ENCODE data around the gene ATP9B. TPM values are rescaled to one million over a fixed set of nuclear protein-coding genes. Genes with fewer than 3 reads are reported as not detected.

ATP9B gene
- total and polyA plus RNA-seq, 4 donors: 7.1 to 31.4 (median 15.5) TPM

DNA sequence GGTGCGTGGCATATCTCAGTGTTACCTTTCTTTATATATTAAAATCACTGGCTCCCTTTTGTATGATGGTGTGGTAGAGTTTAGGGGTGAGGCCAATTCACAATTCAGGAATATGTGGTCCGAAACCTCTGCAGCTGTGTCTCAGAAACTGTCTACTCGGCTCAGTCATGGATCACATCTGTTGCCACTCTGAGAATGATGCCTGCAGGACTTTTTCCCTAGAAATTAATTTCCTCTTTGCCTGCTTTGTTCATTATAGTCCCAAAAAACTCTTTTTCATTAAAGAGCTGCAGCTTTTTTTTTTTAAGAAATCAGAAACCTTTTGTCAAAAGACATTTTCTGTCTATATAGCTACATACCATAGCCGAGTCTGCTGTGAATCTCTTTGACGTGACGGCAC lies 221.7 kb downstream of the ATP9B start:
- H3K9me3 ChIP-seq (ENCODE audit: control insufficient read depth in 4 of 4, low read length in 3 of 4): no peaks in the 10 kb centered on the region
- H3K4me3 ChIP-seq (ENCODE audit: low read depth in 1 of 3, low read length in 3 of 3): no peak overlapping the region
- H3K9ac ChIP-seq (ENCODE audit: low read depth in 1 of 2, low read length in 2 of 2): no peak overlapping the region
- no peaks in the 10 kb centered on the region for H3K27me3 ChIP-seq (ENCODE audit: control insufficient read depth in 4 of 4, insufficient read depth in 4 of 4, low read length in 3 of 4)
- no peaks in the 10 kb centered on the region for H3K4me1 ChIP-seq (ENCODE audit: control insufficient read depth in 4 of 4, insufficient read depth in 4 of 4, low read length in 3 of 4)
- TF ChIP-seq JUND (IDR thresholded peaks at IDR 0.05) (no peak), RAD21 (IDR thresholded peaks at IDR 0.05) (no peak), EGR1 (IDR thresholded peaks at IDR 0.05; ENCODE audit: low read depth in 2 of 2) (no peak), SP1 (IDR thresholded peaks at IDR 0.05) (no peak), FOXA2 (IDR thresholded peaks at IDR 0.05) (no peak), NR2F2 (IDR thresholded peaks at IDR 0.05) (no peak), YY1 (IDR thresholded peaks at IDR 0.05) (no peak), RXRA (IDR thresholded peaks at IDR 0.05) (no peak), FOXA1 (IDR thresholded peaks at IDR 0.05) (no peak)
- TF ChIP-seq, protein P1, sequence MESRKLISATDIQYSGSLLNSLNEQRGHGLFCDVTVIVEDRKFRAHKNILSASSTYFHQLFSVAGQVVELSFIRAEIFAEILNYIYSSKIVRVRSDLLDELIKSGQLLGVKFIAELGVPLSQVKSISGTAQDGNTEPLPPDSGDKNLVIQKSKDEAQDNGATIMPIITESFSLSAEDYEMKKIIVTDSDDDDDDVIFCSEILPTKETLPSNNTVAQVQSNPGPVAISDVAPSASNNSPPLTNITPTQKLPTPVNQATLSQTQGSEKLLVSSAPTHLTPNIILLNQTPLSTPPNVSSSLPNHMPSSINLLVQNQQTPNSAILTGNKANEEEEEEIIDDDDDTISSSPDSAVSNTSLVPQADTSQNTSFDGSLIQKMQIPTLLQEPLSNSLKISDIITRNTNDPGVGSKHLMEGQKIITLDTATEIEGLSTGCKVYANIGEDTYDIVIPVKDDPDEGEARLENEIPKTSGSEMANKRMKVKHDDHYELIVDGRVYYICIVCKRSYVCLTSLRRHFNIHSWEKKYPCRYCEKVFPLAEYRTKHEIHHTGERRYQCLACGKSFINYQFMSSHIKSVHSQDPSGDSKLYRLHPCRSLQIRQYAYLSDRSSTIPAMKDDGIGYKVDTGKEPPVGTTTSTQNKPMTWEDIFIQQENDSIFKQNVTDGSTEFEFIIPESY (IDR thresholded peaks at IDR 0.05): no peak
- TF ChIP-seq, protein P2, sequence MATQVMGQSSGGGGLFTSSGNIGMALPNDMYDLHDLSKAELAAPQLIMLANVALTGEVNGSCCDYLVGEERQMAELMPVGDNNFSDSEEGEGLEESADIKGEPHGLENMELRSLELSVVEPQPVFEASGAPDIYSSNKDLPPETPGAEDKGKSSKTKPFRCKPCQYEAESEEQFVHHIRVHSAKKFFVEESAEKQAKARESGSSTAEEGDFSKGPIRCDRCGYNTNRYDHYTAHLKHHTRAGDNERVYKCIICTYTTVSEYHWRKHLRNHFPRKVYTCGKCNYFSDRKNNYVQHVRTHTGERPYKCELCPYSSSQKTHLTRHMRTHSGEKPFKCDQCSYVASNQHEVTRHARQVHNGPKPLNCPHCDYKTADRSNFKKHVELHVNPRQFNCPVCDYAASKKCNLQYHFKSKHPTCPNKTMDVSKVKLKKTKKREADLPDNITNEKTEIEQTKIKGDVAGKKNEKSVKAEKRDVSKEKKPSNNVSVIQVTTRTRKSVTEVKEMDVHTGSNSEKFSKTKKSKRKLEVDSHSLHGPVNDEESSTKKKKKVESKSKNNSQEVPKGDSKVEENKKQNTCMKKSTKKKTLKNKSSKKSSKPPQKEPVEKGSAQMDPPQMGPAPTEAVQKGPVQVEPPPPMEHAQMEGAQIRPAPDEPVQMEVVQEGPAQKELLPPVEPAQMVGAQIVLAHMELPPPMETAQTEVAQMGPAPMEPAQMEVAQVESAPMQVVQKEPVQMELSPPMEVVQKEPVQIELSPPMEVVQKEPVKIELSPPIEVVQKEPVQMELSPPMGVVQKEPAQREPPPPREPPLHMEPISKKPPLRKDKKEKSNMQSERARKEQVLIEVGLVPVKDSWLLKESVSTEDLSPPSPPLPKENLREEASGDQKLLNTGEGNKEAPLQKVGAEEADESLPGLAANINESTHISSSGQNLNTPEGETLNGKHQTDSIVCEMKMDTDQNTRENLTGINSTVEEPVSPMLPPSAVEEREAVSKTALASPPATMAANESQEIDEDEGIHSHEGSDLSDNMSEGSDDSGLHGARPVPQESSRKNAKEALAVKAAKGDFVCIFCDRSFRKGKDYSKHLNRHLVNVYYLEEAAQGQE (IDR thresholded peaks at IDR 0.05): no peak
- TF ChIP-seq, protein P3, sequence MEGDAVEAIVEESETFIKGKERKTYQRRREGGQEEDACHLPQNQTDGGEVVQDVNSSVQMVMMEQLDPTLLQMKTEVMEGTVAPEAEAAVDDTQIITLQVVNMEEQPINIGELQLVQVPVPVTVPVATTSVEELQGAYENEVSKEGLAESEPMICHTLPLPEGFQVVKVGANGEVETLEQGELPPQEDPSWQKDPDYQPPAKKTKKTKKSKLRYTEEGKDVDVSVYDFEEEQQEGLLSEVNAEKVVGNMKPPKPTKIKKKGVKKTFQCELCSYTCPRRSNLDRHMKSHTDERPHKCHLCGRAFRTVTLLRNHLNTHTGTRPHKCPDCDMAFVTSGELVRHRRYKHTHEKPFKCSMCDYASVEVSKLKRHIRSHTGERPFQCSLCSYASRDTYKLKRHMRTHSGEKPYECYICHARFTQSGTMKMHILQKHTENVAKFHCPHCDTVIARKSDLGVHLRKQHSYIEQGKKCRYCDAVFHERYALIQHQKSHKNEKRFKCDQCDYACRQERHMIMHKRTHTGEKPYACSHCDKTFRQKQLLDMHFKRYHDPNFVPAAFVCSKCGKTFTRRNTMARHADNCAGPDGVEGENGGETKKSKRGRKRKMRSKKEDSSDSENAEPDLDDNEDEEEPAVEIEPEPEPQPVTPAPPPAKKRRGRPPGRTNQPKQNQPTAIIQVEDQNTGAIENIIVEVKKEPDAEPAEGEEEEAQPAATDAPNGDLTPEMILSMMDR (IDR thresholded peaks at IDR 0.05; ENCODE audit: low read depth, low read length, missing input control): no peak
- no peak overlapping the region for H3K27ac ChIP-seq (ENCODE audit: low read depth in 1 of 2, low read length in 2 of 2)
- H3K36me3 ChIP-seq (ENCODE audit: control insufficient read depth in 4 of 4, insufficient read depth in 3 of 4, low read depth in 1 of 4, low read length in 3 of 4): peaks cover 0 to 10% (median 4%) of the 10 kb centered on the region in 4 donors
- no peak for DNase-seq (ENCODE audit: low spot score)
- WGBS: 97% methylated on average over 6 of the region's 6 CpGs

DNA sequence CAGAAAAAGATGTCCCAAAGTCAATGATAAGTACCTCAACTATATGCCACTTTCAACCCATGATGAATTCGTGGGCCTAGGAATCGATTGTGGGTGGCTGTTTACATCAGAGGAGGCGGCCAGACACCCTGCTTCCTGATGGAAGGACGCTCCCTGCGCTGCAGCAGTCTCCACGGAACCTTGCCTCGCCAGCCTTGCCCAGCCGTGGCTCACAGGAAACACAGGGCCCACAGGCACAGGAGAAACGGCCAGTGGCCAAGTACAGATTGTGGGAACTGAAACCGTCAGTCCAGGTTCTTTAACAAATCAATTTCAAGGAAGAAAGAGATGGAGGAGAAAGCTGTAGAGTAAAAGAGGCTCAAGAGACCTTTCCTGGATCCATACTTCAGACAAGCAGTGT lies 225.0 kb downstream of the ATP9B start:
- no peaks in the 10 kb centered on the region for H3K27me3 ChIP-seq (ENCODE audit: control insufficient read depth in 4 of 4, insufficient read depth in 4 of 4, low read length in 3 of 4)
- WGBS: 92% methylated on average over 10 of the region's 10 CpGs
- TF ChIP-seq TAF1 (conservative IDR thresholded peaks at IDR 0.05) (no peak), RAD21 (IDR thresholded peaks at IDR 0.05) (no peak)

More for the DNA sequence above, 225.0 kb downstream of the ATP9B start:
- H3K4me1 ChIP-seq (ENCODE audit: control insufficient read depth in 4 of 4, insufficient read depth in 4 of 4, low read length in 3 of 4): no peaks in the 10 kb centered on the region
- no peak for DNase-seq (ENCODE audit: low spot score)
- no peaks in the 10 kb centered on the region for H3K9me3 ChIP-seq (ENCODE audit: control insufficient read depth in 4 of 4, low read length in 3 of 4)
- no peak overlapping the region for H3K9ac ChIP-seq (ENCODE audit: low read depth in 1 of 2, low read length in 2 of 2)
- H3K4me3 ChIP-seq (ENCODE audit: low read depth in 1 of 3, low read length in 3 of 3): no peak overlapping the region
- no peak overlapping the region for H3K27ac ChIP-seq (ENCODE audit: low read depth in 1 of 2, low read length in 2 of 2)
- peaks cover 0 to 13% (median 5%) of the 10 kb centered on the region in 4 donors for H3K36me3 ChIP-seq (ENCODE audit: control insufficient read depth in 4 of 4, insufficient read depth in 3 of 4, low read depth in 1 of 4, low read length in 3 of 4)

Data from liver (tissue), 9 donors.